K562 (cell line): ENCODE measurements around the gene GGTLC2. TPM values are rescaled to one million over a fixed set of nuclear protein-coding genes. Genes with fewer than 3 reads are reported as not detected.

Source experiments
- ATAC-seq: fragments of 200-7000 bp; cut with Tn5 transposase; 3 replicates; pipeline ENCODE4 v1.9.1; 2020; ENCODE audit warnings: moderate library complexity
- BruUV-seq: library from RNA; stranded (reverse); fragments of 400-500 nt; replicated peaks from 2 replicates; lab custom pipeline; 2021; lab: Mats Ljungman, UMichigan
- CTCF ChIA-PET: fragments of 300-600 bp; formaldehyde crosslinking; extraction: SDS; loops from one replicate; lab custom pipeline; 2021; ENCODE audit warnings: low intra/inter-chr PET ratio; lab: Yijun Ruan, JAX
- POLR2A ChIA-PET: fragments of 300-600, 350-650 bp; sonication (Branson Sonifier 250); formaldehyde crosslinking; extraction: SDS; loops from one replicate; lab custom pipeline; 2021; ENCODE audit warnings: antibody characterized with exemption, inconsistent platforms; lab: Yijun Ruan, JAX
- DNase-seq, 4 experiments: peaks; one replicate each; pipeline versions ENCODE4 v3.0.0 to v3.0.0-alpha.2; 2011 to 2018; ENCODE audit warnings: low spot score in 3 of 4, mixed read lengths in 3 of 4; ENCODE audit errors: extremely low read depth in 1 of 4
- FAIRE-seq: peaks from 2 replicates; lab custom pipeline; 2011; peaks lifted over from hg19 to GRCh38; lab: Jason Lieb, UNC
- H2AFZ ChIP-seq: 2 replicates; pipeline ENCODE4 v1.6.0; 2011; ENCODE audit warnings: low read depth, low read length, control low read depth, inconsistent platforms
- H3K27ac ChIP-seq: fragments of 200-600 bp; 3 replicates; pipeline ENCODE4 v1.8.0; 2011; ENCODE audit warnings: low read depth, mild to moderate bottlenecking, control low read depth, inconsistent platforms, low read length, moderate library complexity, mixed read lengths; ENCODE audit errors: extremely low read depth
- H3K27me3 ChIP-seq, 2 experiments: fragments of 300-600 bp in 1 of 2; 2 replicates in 1 of 2; 3 replicates in 1 of 2; pipeline versions ENCODE4 v1.6.0 to v1.8.0; 2011; ENCODE audit warnings: inconsistent platforms in 2 of 2, low read length in 2 of 2, mild to moderate bottlenecking in 1 of 2, mixed read lengths in 1 of 2, moderate library complexity in 1 of 2; ENCODE audit not compliant: control insufficient read depth in 2 of 2, insufficient read depth in 2 of 2
- H3K36me3 ChIP-seq: fragments of 300-600 bp; 3 replicates; pipeline ENCODE4 v1.8.0; 2011; ENCODE audit warnings: mild to moderate bottlenecking, low read length, inconsistent platforms; ENCODE audit not compliant: control insufficient read depth, insufficient read depth
- H3K4me1 ChIP-seq, 2 experiments: fragments of 200-600 bp in 1 of 2; replicated peaks in 1 of 2; 2 replicates in 1 of 2; 3 replicates in 1 of 2; pipeline versions ENCODE4 v1.5.1 to v1.8.0; 2011; ENCODE audit warnings: inconsistent platforms in 2 of 2, low read length in 2 of 2, mild to moderate bottlenecking in 1 of 2, mixed read lengths in 1 of 2, moderate library complexity in 1 of 2; ENCODE audit not compliant: control insufficient read depth in 2 of 2, insufficient read depth in 2 of 2
- H3K4me2 ChIP-seq: 2 replicates; pipeline ENCODE4 v1.6.1; 2011; ENCODE audit warnings: low read length, control low read depth, inconsistent platforms, mixed read lengths; ENCODE audit not compliant: insufficient read depth
- H3K4me3 ChIP-seq: fragments of 200-600 bp; sonication (generic), shearing (Covaris generic); 2 replicates; pipeline ENCODE4 v1.5.1; 2016; ENCODE audit warnings: control low read depth, inconsistent platforms
- H3K79me2 ChIP-seq: fragments of 200-600 bp; 3 replicates; pipeline ENCODE4 v1.8.0; 2011; ENCODE audit warnings: low read length, inconsistent platforms; ENCODE audit not compliant: control insufficient read depth, insufficient read depth
- H3K9ac ChIP-seq, 2 experiments: 2 replicates each; pipeline versions ENCODE4 v1.6.0 to v1.6.1; 2011; ENCODE audit warnings: low read depth in 2 of 2, low read length in 2 of 2, control low read depth in 1 of 2, inconsistent platforms in 1 of 2, mild to moderate bottlenecking in 1 of 2, mixed read lengths in 1 of 2; ENCODE audit not compliant: insufficient read depth in 1 of 2
- H3K9me1 ChIP-seq: one replicate; pipeline ENCODE4 v1.6.0; 2011; ENCODE audit warnings: inconsistent platforms, mild to moderate bottlenecking, low read length, moderate library complexity; ENCODE audit not compliant: control insufficient read depth, insufficient read depth
- H3K9me3 ChIP-seq: replicated peaks from 2 replicates; pipeline ENCODE4 v1.5.1; 2011; ENCODE audit warnings: low read depth, low read length, inconsistent platforms; ENCODE audit not compliant: control insufficient read depth, insufficient read depth
- H4K20me1 ChIP-seq: replicated peaks from 2 replicates; pipeline ENCODE4 v1.6.1; 2011; ENCODE audit warnings: low read length, inconsistent platforms, mixed read lengths; ENCODE audit not compliant: control insufficient read depth, insufficient read depth
- CBX3 ChIP-seq, 2 experiments: IDR thresholded peaks; 1 replicate in 1 of 2; 2 replicates in 1 of 2; pipeline ENCODE4 v1.6.1; 2012; ENCODE audit warnings: inconsistent platforms in 2 of 2, low read length in 2 of 2, borderline replicate concordance in 1 of 2, control low read depth in 1 of 2
- IFI16 ChIP-seq: fragments of 250-450 bp; sonication (Bioruptor Pico); IDR thresholded peaks from 2 replicates; pipeline ENCODE4 v2.1.2; 2022; ENCODE audit warnings: mild to moderate bottlenecking, inconsistent platforms
- IRF1 ChIP-seq: sonication (generic); formaldehyde crosslinking; IDR thresholded peaks from 2 replicates; pipeline ENCODE4 v1.8.0; 2022; ENCODE audit warnings: missing genetic modification reagents, mild to moderate bottlenecking, borderline replicate concordance
- KLF6 ChIP-seq: fragments of 250-450 bp; sonication (Bioruptor Pico); IDR thresholded peaks from 2 replicates; pipeline ENCODE4 v1.4.0; 2020; ENCODE audit warnings: mild to moderate bottlenecking, moderate library complexity, borderline replicate concordance
- MEIS2 ChIP-seq: fragments of 450-650 bp; IDR thresholded peaks from 2 replicates; pipeline ENCODE4 v1.6.1; 2014; ENCODE audit warnings: mild to moderate bottlenecking; ENCODE audit not compliant: partially characterized antibody
- NCOA6 ChIP-seq: fragments of 450-650 bp; IDR thresholded peaks from 2 replicates; pipeline ENCODE4 v1.6.1; 2017; ENCODE audit warnings: mild to moderate bottlenecking
- SIX5 ChIP-seq, 2 experiments: IDR thresholded peaks; 2 replicates each; pipeline ENCODE4 v1.6.1; 2011; ENCODE audit warnings: low read length in 2 of 2, borderline replicate concordance in 1 of 2, low read depth in 1 of 2, mild to moderate bottlenecking in 1 of 2, moderate library complexity in 1 of 2; ENCODE audit not compliant: insufficient read depth in 1 of 2
- UBTF ChIP-seq, 2 experiments: IDR thresholded peaks; 2 replicates each; pipeline ENCODE4 v1.6.1; 2012; ENCODE audit warnings: improper control_type of control experiment in 2 of 2, low read depth in 2 of 2, low read length in 2 of 2, borderline replicate concordance in 1 of 2
- ZBTB1 ChIP-seq: sonication (generic); formaldehyde crosslinking; IDR thresholded peaks from 2 replicates; pipeline ENCODE4 v1.8.1; 2023; ENCODE audit warnings: missing genetic modification reagents, low read depth, mild to moderate bottlenecking, borderline replicate concordance
- ZNF3 ChIP-seq: fragments of 250-450 bp; sonication (Bioruptor Pico); IDR thresholded peaks from 2 replicates; pipeline ENCODE4 v1.5.0; 2021; ENCODE audit warnings: mild to moderate bottlenecking, moderate library complexity
- ZNF76 ChIP-seq: fragments of 250-450 bp; sonication (Bioruptor Pico); IDR thresholded peaks from 2 replicates; pipeline ENCODE4 v1.4.0; 2020; ENCODE audit warnings: mild to moderate bottlenecking, moderate library complexity, borderline replicate concordance
- WGBS: fragments of 100-300 bp; shearing (Covaris generic); methylation state at CpG from one replicate; pipeline ENCODE4 v1.1.6; 2016; ENCODE audit warnings: low coverage, mixed read lengths; ENCODE audit not compliant: insufficient coverage; ENCODE audit errors: missing lambda C conversion rate; 5-methylcytosine and 5-hydroxymethylcytosine counted together
- in situ Hi-C: fragments of 300-500 bp; cut with MboI; formaldehyde crosslinking; loops from 4 replicates; pipeline ENCODE4 v1.15.0; 2018; ENCODE audit warnings: inconsistent platforms, mixed read lengths
- intact Hi-C: fragments of 100-400 bp; cut with micrococcal nuclease; formaldehyde crosslinking; loops from 2 replicates; pipeline ENCODE4 v1.14.2; 2022
- polyA plus RNA-seq, 8 experiments: library from polyadenylated mRNA; depleted of rRNA in 4 of 8; stranded (reverse) in 5 of 8; unstranded in 3 of 8; fragments of >200 nt; fragmentation: Nextera tagmentation in 2 of 8; fragmentation: Illumina TruSeq in 1 of 8; extraction: Ambion mirVana in 2 of 8; extraction: Trizol in 1 of 8; gene quantifications; 2 replicates each; pipeline versions ENCODE4 v1.2.1 to v1.2.3, GENCODE V29; 2011 to 2014; ENCODE audit warnings: inconsistent platforms in 1 of 8, missing spikeins in 1 of 8
- total RNA-seq, 7 experiments: library from RNA; depleted of rRNA in 6 of 7; stranded (reverse); fragments of >200 nt in 6 of 7; fragmentation: Illumina TruSeq in 2 of 7; extraction: Trizol in 2 of 7; gene quantifications; 2 replicates each; pipeline versions ENCODE4 v1.2.1 to v1.2.3, GENCODE V29; 2011 to 2021; ENCODE audit warnings: low replicate concordance in 1 of 7
- TF ChIP-seq, protein P1 (sequence below): sonication (generic); formaldehyde crosslinking; IDR thresholded peaks from 2 replicates; pipeline ENCODE4 v1.8.0; 2022; ENCODE audit warnings: mild to moderate bottlenecking, missing genetic modification reagents

GGTLC2 gene
- total and polyA plus RNA-seq, 9 of the 15 experiments (the other 6 are each of a cell fraction or from before 2014, with no cell fraction given): not detected

- no peaks in the 10 kb centered on the region for H3K36me3 ChIP-seq
- POLR2A ChIA-PET: interaction anchor here (0.5 to 2.2 kb wide), 8 partner anchors 9 to 526 kb away, joined by 3 to 8 read pairs (median 4); no protein-coding TSS in a partner anchor
- H3K79me2 ChIP-seq: no peaks in the 10 kb centered on the region
- no TSS peak for BruUV-seq
- H2AFZ ChIP-seq: no peak overlapping the region
- ATAC-seq: no peak
- H3K4me2 ChIP-seq: no peak overlapping the region
- no peak overlapping the region for H3K9ac ChIP-seq
- CTCF ChIA-PET: interaction anchor here (0.6 to 1.6 kb wide), 3 partner anchors 17 to 611 kb away, joined by 3 to 6 read pairs (median 3); no protein-coding TSS in a partner anchor
- in situ Hi-C loops (no loop called here), intact Hi-C loops (loop anchor here (5.0 kb wide), 1 partner anchor 42 kb away; no protein-coding TSS in a partner anchor)
- H4K20me1 ChIP-seq: peaks cover 23% of the 10 kb centered on the region
- WGBS: under 1% methylated on average over 4 of the region's 4 CpGs
- peaks cover 20 to 45% of the 10 kb centered on the region in 2 experiments; a peak in 4 of 5 replicates for H3K27me3 ChIP-seq
- FAIRE-seq: no peak
- H3K4me1 ChIP-seq: no peaks in the 10 kb centered on the region
- no peak overlapping the region for H3K4me3 ChIP-seq
- H3K9me1 ChIP-seq: no peaks in the 10 kb centered on the region
- H3K27ac ChIP-seq: no peak overlapping the region
- H3K9me3 ChIP-seq: no peaks in the 10 kb centered on the region
- DNase-seq: no peak
- TF ChIP-seq ZBTB1 (CRISPR knock-in tag) (no peak), MEIS2 (no peak), KLF6 (CRISPR knock-in tag) (no peak), ZNF76 (no peak), SIX5 (IDR thresholded peaks at IDR 0.05; ENCODE audit: borderline replicate concordance in 1 of 2, insufficient read depth in 1 of 2, low read depth in 1 of 2, low read length in 2 of 2) (peak in 1 of 2 experiments; percentile 19; a peak in 1 of 4 replicates), NCOA6 (no peak), IFI16 (CRISPR knock-in tag) (no peak), IRF1 (CRISPR knock-in tag) (no peak), ZNF3 (no peak), CBX3 (IDR thresholded peaks at IDR 0.05; ENCODE audit: borderline replicate concordance in 1 of 2, low read length in 2 of 2) (peak in 1 of 2 experiments; percentile 97; a peak in 2 of 3 replicates), UBTF (IDR thresholded peaks at IDR 0.05; ENCODE audit: borderline replicate concordance in 1 of 2, low read depth in 2 of 2, low read length in 2 of 2) (0 out of 4 replicates have a peak, but pooled peaks of 1 of the 2 experiments have one; percentile 26)
- TF ChIP-seq, protein P1, sequence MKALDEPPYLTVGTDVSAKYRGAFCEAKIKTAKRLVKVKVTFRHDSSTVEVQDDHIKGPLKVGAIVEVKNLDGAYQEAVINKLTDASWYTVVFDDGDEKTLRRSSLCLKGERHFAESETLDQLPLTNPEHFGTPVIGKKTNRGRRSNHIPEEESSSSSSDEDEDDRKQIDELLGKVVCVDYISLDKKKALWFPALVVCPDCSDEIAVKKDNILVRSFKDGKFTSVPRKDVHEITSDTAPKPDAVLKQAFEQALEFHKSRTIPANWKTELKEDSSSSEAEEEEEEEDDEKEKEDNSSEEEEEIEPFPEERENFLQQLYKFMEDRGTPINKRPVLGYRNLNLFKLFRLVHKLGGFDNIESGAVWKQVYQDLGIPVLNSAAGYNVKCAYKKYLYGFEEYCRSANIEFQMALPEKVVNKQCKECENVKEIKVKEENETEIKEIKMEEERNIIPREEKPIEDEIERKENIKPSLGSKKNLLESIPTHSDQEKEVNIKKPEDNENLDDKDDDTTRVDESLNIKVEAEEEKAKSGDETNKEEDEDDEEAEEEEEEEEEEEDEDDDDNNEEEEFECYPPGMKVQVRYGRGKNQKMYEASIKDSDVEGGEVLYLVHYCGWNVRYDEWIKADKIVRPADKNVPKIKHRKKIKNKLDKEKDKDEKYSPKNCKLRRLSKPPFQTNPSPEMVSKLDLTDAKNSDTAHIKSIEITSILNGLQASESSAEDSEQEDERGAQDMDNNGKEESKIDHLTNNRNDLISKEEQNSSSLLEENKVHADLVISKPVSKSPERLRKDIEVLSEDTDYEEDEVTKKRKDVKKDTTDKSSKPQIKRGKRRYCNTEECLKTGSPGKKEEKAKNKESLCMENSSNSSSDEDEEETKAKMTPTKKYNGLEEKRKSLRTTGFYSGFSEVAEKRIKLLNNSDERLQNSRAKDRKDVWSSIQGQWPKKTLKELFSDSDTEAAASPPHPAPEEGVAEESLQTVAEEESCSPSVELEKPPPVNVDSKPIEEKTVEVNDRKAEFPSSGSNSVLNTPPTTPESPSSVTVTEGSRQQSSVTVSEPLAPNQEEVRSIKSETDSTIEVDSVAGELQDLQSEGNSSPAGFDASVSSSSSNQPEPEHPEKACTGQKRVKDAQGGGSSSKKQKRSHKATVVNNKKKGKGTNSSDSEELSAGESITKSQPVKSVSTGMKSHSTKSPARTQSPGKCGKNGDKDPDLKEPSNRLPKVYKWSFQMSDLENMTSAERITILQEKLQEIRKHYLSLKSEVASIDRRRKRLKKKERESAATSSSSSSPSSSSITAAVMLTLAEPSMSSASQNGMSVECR: no peak
Observed at GRCh38 chr22:22670076-22670795, 25.8 kb downstream of the GGTLC2 start.
